Choroid plexus epithelial cell (primary cell): ENCODE results near the gene PRAMEF1.
"Not testable (repeated sequence)": the region's sequence is repeated elsewhere in the genome, so short reads cannot be mapped to it uniquely, and the experiment has no call there.

Source experiments
- DNase-seq: peaks from one replicate; pipeline ENCODE4 v3.0.0-alpha.2; 2010; ENCODE audit warnings: low read depth
- H3K4me3 ChIP-seq: 2 replicates; pipeline ENCODE4 v1.5.1; 2011; ENCODE audit warnings: low read depth, mild to moderate bottlenecking, control low read depth, low read length, moderate library complexity
- TF ChIP-seq, protein P1 (sequence below): conservative IDR thresholded peaks from 2 replicates; pipeline ENCODE4 v1.5.1; 2011; ENCODE audit warnings: low read depth, mild to moderate bottlenecking, control low read depth, inconsistent platforms, low read length, moderate library complexity

The PRAMEF1 gene, protein sequence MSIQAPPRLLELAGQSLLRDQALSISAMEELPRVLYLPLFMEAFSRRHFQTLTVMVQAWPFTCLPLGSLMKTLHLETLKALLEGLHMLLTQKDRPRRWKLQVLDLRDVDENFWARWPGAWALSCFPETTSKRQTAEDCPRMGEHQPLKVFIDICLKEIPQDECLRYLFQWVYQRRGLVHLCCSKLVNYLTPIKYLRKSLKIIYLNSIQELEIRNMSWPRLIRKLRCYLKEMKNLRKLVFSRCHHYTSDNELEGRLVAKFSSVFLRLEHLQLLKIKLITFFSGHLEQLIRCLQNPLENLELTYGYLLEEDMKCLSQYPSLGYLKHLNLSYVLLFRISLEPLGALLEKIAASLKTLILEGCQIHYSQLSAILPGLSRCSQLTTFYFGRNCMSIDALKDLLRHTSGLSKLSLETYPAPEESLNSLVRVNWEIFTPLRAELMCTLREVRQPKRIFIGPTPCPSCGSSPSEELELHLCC

DNA sequence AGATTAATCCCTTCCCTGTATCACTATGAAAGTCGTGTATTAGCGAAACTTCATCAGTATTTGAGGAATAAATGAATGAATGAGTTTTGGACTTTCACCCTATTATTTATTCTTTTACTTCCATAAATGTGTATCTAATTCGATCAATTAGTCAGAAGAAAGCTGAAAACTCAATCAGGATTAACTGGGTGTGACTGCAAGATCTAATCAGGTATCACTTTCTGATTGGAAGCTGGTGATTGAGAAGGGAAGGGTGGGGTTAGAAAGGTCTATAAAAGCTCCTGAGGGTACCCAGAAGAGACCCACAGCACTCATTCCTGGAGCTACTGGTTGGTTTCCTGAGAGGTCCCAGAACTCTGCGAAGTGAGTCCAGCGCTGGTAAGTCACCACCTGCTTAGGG, at the start of gene PRAMEF1:
Gene PRAMEF1 (plus strand): TSS at position 301 of the 400 bp plus-strand sequence. CDS start 1,831 bp downstream, outside the sequence.
- DNase-seq, H3K4me3 ChIP-seq: not testable (repeated sequence)

DNA sequence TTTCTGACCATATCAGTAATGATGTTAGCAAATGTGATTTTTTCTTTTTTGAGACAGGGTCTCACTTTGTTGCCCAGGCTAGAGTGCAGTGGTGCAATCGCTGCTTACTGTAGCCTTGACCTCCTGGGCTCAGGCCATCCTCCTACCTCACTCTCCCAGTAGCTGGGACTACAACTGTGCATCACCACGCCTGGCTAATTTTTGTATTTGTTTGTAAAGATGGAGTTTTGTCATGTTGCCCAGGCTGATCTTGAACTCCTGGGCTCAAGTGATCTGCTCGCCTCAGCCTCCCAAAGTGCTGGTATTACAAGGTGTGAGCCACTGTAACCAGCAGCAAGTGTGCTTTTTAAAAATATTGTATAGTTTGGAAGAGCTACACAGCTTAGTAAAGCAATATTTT, 49.3 kb upstream of the PRAMEF1 start:
- DNase-seq = no peak
- no peak overlapping the region for H3K4me3 ChIP-seq
- TF ChIP-seq, protein P1, sequence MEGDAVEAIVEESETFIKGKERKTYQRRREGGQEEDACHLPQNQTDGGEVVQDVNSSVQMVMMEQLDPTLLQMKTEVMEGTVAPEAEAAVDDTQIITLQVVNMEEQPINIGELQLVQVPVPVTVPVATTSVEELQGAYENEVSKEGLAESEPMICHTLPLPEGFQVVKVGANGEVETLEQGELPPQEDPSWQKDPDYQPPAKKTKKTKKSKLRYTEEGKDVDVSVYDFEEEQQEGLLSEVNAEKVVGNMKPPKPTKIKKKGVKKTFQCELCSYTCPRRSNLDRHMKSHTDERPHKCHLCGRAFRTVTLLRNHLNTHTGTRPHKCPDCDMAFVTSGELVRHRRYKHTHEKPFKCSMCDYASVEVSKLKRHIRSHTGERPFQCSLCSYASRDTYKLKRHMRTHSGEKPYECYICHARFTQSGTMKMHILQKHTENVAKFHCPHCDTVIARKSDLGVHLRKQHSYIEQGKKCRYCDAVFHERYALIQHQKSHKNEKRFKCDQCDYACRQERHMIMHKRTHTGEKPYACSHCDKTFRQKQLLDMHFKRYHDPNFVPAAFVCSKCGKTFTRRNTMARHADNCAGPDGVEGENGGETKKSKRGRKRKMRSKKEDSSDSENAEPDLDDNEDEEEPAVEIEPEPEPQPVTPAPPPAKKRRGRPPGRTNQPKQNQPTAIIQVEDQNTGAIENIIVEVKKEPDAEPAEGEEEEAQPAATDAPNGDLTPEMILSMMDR = no peak

DNA sequence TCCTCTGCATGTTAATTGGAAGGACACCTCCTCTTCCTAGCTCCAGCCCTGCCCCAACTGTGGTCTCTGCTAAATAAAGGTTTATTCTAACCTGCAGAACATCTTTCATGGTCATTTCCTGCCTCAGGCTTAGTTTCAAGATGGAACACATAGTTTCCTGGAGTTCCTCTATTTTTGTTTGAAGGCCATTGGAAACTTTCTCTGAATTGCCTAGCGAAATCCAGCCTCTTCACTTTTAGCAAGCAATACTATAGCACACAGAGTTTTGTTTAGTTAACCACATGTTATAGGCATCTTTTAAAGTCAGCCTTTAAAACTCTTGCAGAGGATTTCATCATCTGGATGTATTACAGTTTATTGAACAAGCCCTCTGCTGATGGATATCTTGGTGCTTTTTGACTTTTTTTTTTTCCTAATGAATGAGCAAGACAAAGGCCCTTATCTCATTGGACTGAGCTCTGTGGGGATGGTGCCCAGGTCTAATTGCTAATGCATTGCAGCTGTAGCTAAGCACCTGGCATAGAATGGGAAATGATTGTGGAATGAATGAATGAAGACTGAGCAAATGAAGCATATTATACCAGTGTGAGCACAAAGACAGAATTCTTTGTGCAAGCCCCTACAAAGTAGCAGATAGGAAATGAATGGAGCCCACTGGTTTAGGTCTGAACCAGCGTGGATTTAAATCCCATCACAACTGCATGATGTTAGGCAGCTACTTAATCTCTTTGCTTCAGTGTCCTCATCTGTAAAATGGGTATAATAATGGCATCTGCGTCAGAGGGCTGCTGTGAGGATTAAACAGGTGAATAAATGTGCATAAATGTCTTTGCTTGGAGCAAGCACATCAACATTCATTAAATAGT, 45.8 kb upstream of the PRAMEF1 start:
- TF ChIP-seq, protein P1 = no peak
- H3K4me3 ChIP-seq = no peak overlapping the region
- DNase-seq = peak; percentile 2

DNA sequence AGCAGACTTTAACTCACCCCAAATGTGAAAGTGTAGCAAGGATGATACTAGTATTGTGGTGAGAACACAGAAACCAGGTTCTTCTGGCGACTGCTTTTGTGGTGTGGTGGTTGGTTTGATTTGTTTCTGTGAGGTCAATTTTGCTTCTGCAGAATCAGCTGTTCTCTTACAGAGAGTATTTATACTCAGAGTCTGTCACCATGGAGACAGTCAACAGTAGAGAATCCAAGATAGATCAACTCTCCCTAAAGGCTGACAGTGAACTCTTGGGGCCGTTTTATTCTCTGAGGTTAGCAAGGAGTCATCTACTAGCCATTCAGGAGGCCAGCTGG, 45.2 kb upstream of the PRAMEF1 start, which contains the start of gene CFAP107:
Gene CFAP107 (plus strand): TSS at position 209 of the 332 bp plus-strand sequence. CDS start 231 bp downstream, outside the sequence.
- TF ChIP-seq, protein P1 = no peak
- peak; percentile 4 for DNase-seq
- no peak within 1 kb of the TSS for H3K4me3 ChIP-seq

DNA sequence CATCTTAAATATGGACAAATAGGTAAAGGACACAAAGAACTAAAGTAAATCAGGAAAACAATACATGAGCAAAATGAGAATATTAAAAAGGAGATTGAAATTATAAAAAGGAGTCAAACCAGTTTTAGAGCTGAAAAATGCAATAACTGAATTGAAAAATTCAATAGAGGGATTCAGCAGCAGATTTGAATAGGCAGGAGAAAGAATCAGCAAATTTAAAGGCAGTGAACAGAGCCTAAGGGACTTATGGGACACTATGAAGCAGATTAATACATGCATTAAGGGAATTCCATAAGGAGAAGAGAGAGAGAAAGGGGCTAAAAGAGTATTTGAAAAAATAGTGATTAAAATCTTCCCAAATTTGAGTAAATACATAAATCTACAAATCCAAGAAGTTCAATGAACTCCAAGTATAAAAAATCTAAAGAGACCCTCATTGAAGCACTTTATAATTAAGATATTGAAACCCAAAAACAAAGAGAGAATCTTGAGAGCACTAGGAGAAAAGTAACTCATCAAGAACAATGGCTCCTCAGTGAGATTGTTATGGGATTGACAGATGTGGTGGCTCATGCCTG, 42.3 kb upstream of the PRAMEF1 start:
- TF ChIP-seq, protein P1 = no peak
- H3K4me3 ChIP-seq = no peak overlapping the region
- DNase-seq = no peak

DNA sequence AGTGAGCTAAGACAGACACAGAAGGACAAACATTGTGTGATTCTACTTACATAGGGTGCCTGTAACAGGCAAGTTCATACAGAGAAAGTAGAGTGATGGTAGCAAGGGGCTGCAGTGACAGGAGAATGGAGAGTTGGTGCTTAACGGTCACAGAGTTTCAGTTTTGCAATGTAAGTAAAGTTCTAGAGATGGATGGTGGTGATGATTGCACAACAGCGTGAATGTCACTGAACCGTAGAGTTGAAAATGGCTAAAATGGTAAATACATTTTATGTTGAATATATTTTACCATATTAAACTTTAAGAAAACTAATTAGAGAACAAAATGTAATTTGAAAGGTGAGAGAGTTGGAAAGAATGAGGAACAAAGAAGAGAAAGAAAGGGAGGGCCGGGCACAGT, 36.5 kb upstream of the PRAMEF1 start:
- no peak overlapping the region for H3K4me3 ChIP-seq
- TF ChIP-seq, protein P1 = no peak
- no peak for DNase-seq

DNA sequence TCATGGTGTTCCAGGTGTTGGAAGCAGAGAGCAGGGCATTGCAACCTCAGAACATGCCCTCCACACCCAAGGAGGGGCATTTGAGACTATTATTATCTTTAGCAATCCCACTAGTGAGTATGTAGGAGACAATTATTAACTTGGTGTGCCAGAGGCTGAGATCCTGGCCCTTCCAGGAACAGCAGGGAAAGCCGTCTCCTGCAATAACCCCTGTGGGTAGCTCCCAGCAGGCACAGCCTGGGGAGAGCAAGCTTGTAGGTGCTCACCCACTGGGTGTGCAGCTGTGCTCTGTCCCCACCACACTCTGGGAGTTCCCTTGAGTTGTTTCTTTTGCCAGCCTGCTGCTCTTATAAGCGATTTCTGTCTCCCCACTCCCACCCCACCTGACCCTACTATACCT, 34.9 kb upstream of the PRAMEF1 start:
- TF ChIP-seq, protein P1 = no peak
- DNase-seq = no peak
- H3K4me3 ChIP-seq = no peak overlapping the region
